Activated CD4-positive, alpha-beta T cell treated with anti-CD3 and anti-CD28 coated beads, Interleukin-2, amount 10 ng/mL, durations not matched to agents 7 days and 5 days (primary cell): ENCODE data around the gene ZKSCAN7. TPM values are rescaled to one million over a fixed set of nuclear protein-coding genes. Genes with fewer than 3 reads are reported as not detected.

Source experiments
- CTCF ChIA-PET: fragments of 350-600 bp; sonication (Branson Sonifier 250); formaldehyde crosslinking; loops from one replicate; lab custom pipeline; 2021; ENCODE audit warnings: antibody characterized with exemption; lab: Charles Lee
- POLR2A ChIA-PET: fragments of 350-600 bp; sonication (Branson Sonifier 250); formaldehyde crosslinking; loops from one replicate; lab custom pipeline; 2021; ENCODE audit warnings: antibody characterized with exemption; lab: Charles Lee
- DNase-seq: peaks from one replicate; pipeline ENCODE4 v3.0.0-alpha.2; 2020
- H3K27ac Mint-ChIP-seq: one replicate; pipeline ENCODE4 v1.8.0; 2021; ENCODE audit warnings: mild to moderate bottlenecking, moderate library complexity, mixed read lengths
- H3K27me3 Mint-ChIP-seq: one replicate; pipeline ENCODE4 v1.8.0; 2021; ENCODE audit warnings: mixed read lengths
- H3K36me3 Mint-ChIP-seq: one replicate; pipeline ENCODE4 v1.8.0; 2021; ENCODE audit warnings: low read depth, mixed read lengths
- H3K4me1 Mint-ChIP-seq: one replicate; pipeline ENCODE4 v1.8.0; 2021; ENCODE audit warnings: mixed read lengths
- H3K4me3 Mint-ChIP-seq: one replicate; pipeline ENCODE4 v1.8.0; 2021; ENCODE audit warnings: mild to moderate bottlenecking, moderate library complexity, mixed read lengths
- H3K9me3 Mint-ChIP-seq: one replicate; pipeline ENCODE4 v1.8.0; 2021; ENCODE audit warnings: mixed read lengths
- total RNA-seq, 2 experiments: library from RNA; stranded (reverse); gene quantifications; one replicate each; pipeline ENCODE4 v1.2.3, GENCODE V29; 2021

ZKSCAN7 gene
- total RNA-seq = under 1 TPM; 0.50 to 0.56 TPM

GRCh38 chr3:44554626-44555592 lies at the start of gene ZKSCAN7:
TSS of gene ZKSCAN7 (plus strand) at chr3:44555193. CDS start at chr3:44557048, 1,855 bp downstream.
- Mint-ChIP-seq H3K9me3 (peaks cover 15% of the 10 kb centered on the region), H3K27me3 (no peaks in the 10 kb centered on the region), H3K4me3 (peak within 1 kb of the TSS; percentile 79), H3K27ac (peak within 1 kb of the TSS; percentile 82), H3K4me1 (peaks cover 15% of the 10 kb centered on the region), H3K36me3 (peaks cover 32% of the 10 kb centered on the region)
- CTCF ChIA-PET = interaction anchor here (0.7 to 0.8 kb wide), 2 partner anchors 9 to 217 kb away, joined by 3 read pairs; partner anchors contain the start of gene TCAIM
- POLR2A ChIA-PET = no interaction called here
- DNase-seq = peak; percentile 44

- Mint-ChIP-seq H3K27me3 (no peaks in the 10 kb centered on the region), H3K4me1 (peaks cover 27% of the 10 kb centered on the region), H3K27ac (no peak overlapping the region), H3K4me3 (no peak overlapping the region), H3K36me3 (peaks cover 51% of the 10 kb centered on the region), H3K9me3 (peaks cover 42% of the 10 kb centered on the region)
- POLR2A ChIA-PET = no interaction called here
- CTCF ChIA-PET = interaction anchor here (2.0 kb wide), 1 partner anchor 9 kb away, joined by 5 read pairs; no protein-coding TSS in a partner anchor
- no peak for DNase-seq
Observed at GRCh38 chr3:44506556-44506955, 48.4 kb upstream of the ZKSCAN7 start.

- Mint-ChIP-seq H3K9me3 (peaks cover 38% of the 10 kb centered on the region), H3K4me1 (peaks cover 31% of the 10 kb centered on the region), H3K36me3 (peaks cover 46% of the 10 kb centered on the region), H3K27me3 (no peaks in the 10 kb centered on the region), H3K4me3 (no peak overlapping the region), H3K27ac (no peak overlapping the region)
- POLR2A ChIA-PET = no interaction called here
- CTCF ChIA-PET = interaction anchor here (2.0 kb wide), 1 partner anchor 10 kb away, joined by 5 read pairs; no protein-coding TSS in a partner anchor
- no peak for DNase-seq
Observed at GRCh38 chr3:44506961-44507360, 48.0 kb upstream of the ZKSCAN7 start.

GRCh38 chr3:44509393-44509921 lies 45.5 kb upstream of the ZKSCAN7 start:
- CTCF ChIA-PET = interaction anchor here (0.6 kb wide), 1 partner anchor 14 kb away, joined by 3 read pairs; no protein-coding TSS in a partner anchor
- Mint-ChIP-seq H3K27ac (peak overlapping the region; percentile 97), H3K36me3 (peaks cover 29% of the 10 kb centered on the region), H3K9me3 (peaks cover 25% of the 10 kb centered on the region), H3K4me1 (peaks cover 33% of the 10 kb centered on the region), H3K4me3 (peak overlapping the region; percentile 97), H3K27me3 (no peaks in the 10 kb centered on the region)
- POLR2A ChIA-PET = no interaction called here
- DNase-seq = peak; percentile 6

GRCh38 chr3:44510000-44510368 lies 45.0 kb upstream of the ZKSCAN7 start:
- peaks cover 25% of the 10 kb centered on the region for H3K9me3 Mint-ChIP-seq
- peak overlapping the region; percentile 97 for H3K4me3 Mint-ChIP-seq
- H3K27ac Mint-ChIP-seq = peak overlapping the region; percentile 97
- POLR2A ChIA-PET = no interaction called here
- H3K36me3 Mint-ChIP-seq = peaks cover 29% of the 10 kb centered on the region
- H3K4me1 Mint-ChIP-seq = peaks cover 33% of the 10 kb centered on the region
- no peaks in the 10 kb centered on the region for H3K27me3 Mint-ChIP-seq
- CTCF ChIA-PET = interaction anchor here (0.6 to 2.0 kb wide), 2 partner anchors 15 to 18 kb away, joined by 3 to 6 read pairs; no protein-coding TSS in a partner anchor
- DNase-seq = peak; percentile 17

GRCh38 chr3:44511238-44511566 lies 43.8 kb upstream of the ZKSCAN7 start:
- CTCF ChIA-PET = interaction anchor here (0.6 to 2.0 kb wide), 5 partner anchors 17 to 436 kb away, joined by 3 to 6 read pairs (median 3); no protein-coding TSS in a partner anchor
- Mint-ChIP-seq H3K27ac (peak overlapping the region; percentile 92), H3K36me3 (peaks cover 18% of the 10 kb centered on the region), H3K9me3 (peaks cover 13% of the 10 kb centered on the region), H3K4me1 (peaks cover 33% of the 10 kb centered on the region), H3K4me3 (peak overlapping the region; percentile 97), H3K27me3 (peaks cover 1% of the 10 kb centered on the region)
- POLR2A ChIA-PET = interaction anchor here (0.7 to 0.8 kb wide), 2 partner anchors 173 to 251 kb away, joined by 3 read pairs; partner anchors contain the start of genes KIAA1143, KIF15 and TCAIM
- no peak for DNase-seq

GRCh38 chr3:44513513-44513912 lies 41.5 kb upstream of the ZKSCAN7 start:
- Mint-ChIP-seq H3K36me3 (peaks cover under 1% of the 10 kb centered on the region), H3K27ac (no peak overlapping the region), H3K4me3 (no peak overlapping the region), H3K9me3 (no peaks in the 10 kb centered on the region), H3K4me1 (peaks cover 29% of the 10 kb centered on the region), H3K27me3 (peaks cover 8% of the 10 kb centered on the region)
- POLR2A ChIA-PET = no interaction called here
- CTCF ChIA-PET = no interaction called here
- DNase-seq = no peak

GRCh38 chr3:44516230-44516629 lies 38.8 kb upstream of the ZKSCAN7 start:
- DNase-seq = no peak
- ChIA-PET CTCF (interaction anchor here (0.7 kb wide), 1 partner anchor 1305 kb away, joined by 3 read pairs; no protein-coding TSS in a partner anchor), POLR2A (no interaction called here)
- Mint-ChIP-seq H3K4me3 (no peak overlapping the region), H3K27me3 (peaks cover 23% of the 10 kb centered on the region), H3K4me1 (peaks cover 16% of the 10 kb centered on the region), H3K36me3 (no peaks in the 10 kb centered on the region), H3K27ac (no peak overlapping the region), H3K9me3 (no peaks in the 10 kb centered on the region)

GRCh38 chr3:44518782-44519156 lies 36.2 kb upstream of the ZKSCAN7 start:
- no peak overlapping the region for H3K4me3 Mint-ChIP-seq
- no peaks in the 10 kb centered on the region for H3K36me3 Mint-ChIP-seq
- H3K27ac Mint-ChIP-seq = no peak overlapping the region
- ChIA-PET POLR2A (interaction anchor here (0.6 kb wide), 1 partner anchor 406 kb away, joined by 4 read pairs; no protein-coding TSS in a partner anchor), CTCF (interaction anchor here (0.8 kb wide), 1 partner anchor 14 kb away, joined by 3 read pairs; no protein-coding TSS in a partner anchor)
- H3K4me1 Mint-ChIP-seq = peaks cover 7% of the 10 kb centered on the region
- H3K9me3 Mint-ChIP-seq = no peaks in the 10 kb centered on the region
- DNase-seq = no peak
- H3K27me3 Mint-ChIP-seq = peaks cover 31% of the 10 kb centered on the region

- Mint-ChIP-seq H3K27ac (no peak overlapping the region), H3K36me3 (no peaks in the 10 kb centered on the region), H3K27me3 (peaks cover 29% of the 10 kb centered on the region), H3K9me3 (no peaks in the 10 kb centered on the region), H3K4me1 (peaks cover 7% of the 10 kb centered on the region), H3K4me3 (no peak overlapping the region)
- ChIA-PET CTCF (interaction anchor here (0.6 to 1.0 kb wide), 4 partner anchors 9 to 792 kb away, joined by 3 to 6 read pairs (median 4); no protein-coding TSS in a partner anchor), POLR2A (no interaction called here)
- DNase-seq = no peak
Observed at GRCh38 chr3:44521721-44522120, 33.3 kb upstream of the ZKSCAN7 start.

- POLR2A ChIA-PET = no interaction called here
- no peak overlapping the region for H3K27ac Mint-ChIP-seq
- DNase-seq = no peak
- CTCF ChIA-PET = no interaction called here
- H3K27me3 Mint-ChIP-seq = peaks cover 27% of the 10 kb centered on the region
- H3K4me1 Mint-ChIP-seq = peaks cover 7% of the 10 kb centered on the region
- H3K36me3 Mint-ChIP-seq = no peaks in the 10 kb centered on the region
- H3K4me3 Mint-ChIP-seq = no peak overlapping the region
- H3K9me3 Mint-ChIP-seq = no peaks in the 10 kb centered on the region
Observed at GRCh38 chr3:44522494-44522933, 32.5 kb upstream of the ZKSCAN7 start.

GRCh38 chr3:44525060-44525459 lies 29.9 kb upstream of the ZKSCAN7 start:
- Mint-ChIP-seq H3K4me1 (no peaks in the 10 kb centered on the region), H3K27me3 (peaks cover 27% of the 10 kb centered on the region), H3K4me3 (no peak overlapping the region), H3K27ac (no peak overlapping the region), H3K9me3 (no peaks in the 10 kb centered on the region), H3K36me3 (no peaks in the 10 kb centered on the region)
- no peak for DNase-seq
- ChIA-PET POLR2A (no interaction called here), CTCF (no interaction called here)
